H9 (cell line): ENCODE results near the gene OLFM4. TPM values are rescaled to one million over a fixed set of nuclear protein-coding genes. Genes with fewer than 3 reads are reported as not detected.

Experiments
- DNase-seq: peaks from one replicate; pipeline ENCODE4 v3.0.0-alpha.2; 2017
- H2AFZ ChIP-seq: one replicate; pipeline ENCODE4 v1.6.1; 2013; ENCODE audit warnings: mild to moderate bottlenecking, low read length, control low read depth, moderate library complexity
- H2AK5ac ChIP-seq: 2 replicates; pipeline ENCODE4 v1.6.1; 2013; ENCODE audit warnings: low read length, control low read depth, mixed read lengths; ENCODE audit not compliant: insufficient read length
- H2BK120ac ChIP-seq: one replicate; pipeline ENCODE4 v1.6.1; 2013; ENCODE audit warnings: low read depth, mild to moderate bottlenecking, low read length, control low read depth, inconsistent platforms; ENCODE audit not compliant: poor library complexity, severe bottlenecking
- H2BK12ac ChIP-seq: 2 replicates; pipeline ENCODE4 v1.6.1; 2013; ENCODE audit warnings: low read length, control low read depth, mixed read lengths, low read depth; ENCODE audit not compliant: insufficient read length
- H2BK15ac ChIP-seq: 2 replicates; pipeline ENCODE4 v1.6.1; 2013; ENCODE audit warnings: low read depth, low read length, control low read depth
- H2BK20ac ChIP-seq: one replicate; pipeline ENCODE4 v1.6.1; 2013; ENCODE audit warnings: low read depth, mild to moderate bottlenecking, low read length, control low read depth, inconsistent platforms; ENCODE audit not compliant: poor library complexity, severe bottlenecking
- H2BK5ac ChIP-seq: 2 replicates; pipeline ENCODE4 v1.6.1; 2013; ENCODE audit warnings: low read length, control low read depth, mixed read lengths; ENCODE audit not compliant: insufficient read length
- H3K14ac ChIP-seq: 2 replicates; pipeline ENCODE4 v1.6.1; 2013; ENCODE audit warnings: low read length, control low read depth; ENCODE audit not compliant: insufficient read depth
- H3K18ac ChIP-seq: 2 replicates; pipeline ENCODE4 v1.6.1; 2013; ENCODE audit warnings: low read depth, mild to moderate bottlenecking, mixed read lengths, low read length, control low read depth; ENCODE audit not compliant: insufficient read length
- H3K23ac ChIP-seq: 2 replicates; pipeline ENCODE4 v1.6.1; 2013; ENCODE audit warnings: low read length, control low read depth, mixed read lengths, low read depth; ENCODE audit not compliant: insufficient read length
- H3K23me2 ChIP-seq: 2 replicates; pipeline ENCODE4 v1.6.1; 2013; ENCODE audit warnings: low read depth, mild to moderate bottlenecking, mixed read lengths, low read length, control low read depth; ENCODE audit not compliant: insufficient read length, poor library complexity, severe bottlenecking
- H3K27ac ChIP-seq: 2 replicates; pipeline ENCODE4 v1.5.1; 2013; ENCODE audit warnings: low read length, control low read depth, mixed read lengths, low read depth; ENCODE audit not compliant: insufficient read length
- H3K27me3 ChIP-seq: 2 replicates; pipeline ENCODE4 v1.6.1; 2013; ENCODE audit warnings: low read length, control low read depth, inconsistent platforms; ENCODE audit not compliant: insufficient read depth
- H3K4ac ChIP-seq: 2 replicates; pipeline ENCODE4 v1.6.1; 2013; ENCODE audit warnings: low read depth, mild to moderate bottlenecking, control low read depth, inconsistent platforms, low read length, moderate library complexity
- H3K4me1 ChIP-seq: 2 replicates; pipeline ENCODE4 v1.6.1; 2013; ENCODE audit warnings: low read length, control low read depth, inconsistent platforms; ENCODE audit not compliant: insufficient read depth
- H3K4me2 ChIP-seq: 2 replicates; pipeline ENCODE4 v1.6.1; 2013; ENCODE audit warnings: low read length, control low read depth, mixed read lengths; ENCODE audit not compliant: insufficient read length, insufficient read depth
- H3K56ac ChIP-seq: 2 replicates; pipeline ENCODE4 v1.6.1; 2013; ENCODE audit warnings: low read depth, mild to moderate bottlenecking, mixed read lengths, low read length, control low read depth; ENCODE audit not compliant: insufficient read length
- H3K79me1 ChIP-seq: 2 replicates; pipeline ENCODE4 v1.6.1; 2013; ENCODE audit warnings: low read depth, mild to moderate bottlenecking, moderate library complexity, low read length, control low read depth, inconsistent platforms; ENCODE audit not compliant: insufficient read depth, poor library complexity, severe bottlenecking
- H3K79me2 ChIP-seq: 2 replicates; pipeline ENCODE4 v1.6.1; 2013; ENCODE audit warnings: low read length, control low read depth, inconsistent platforms; ENCODE audit not compliant: insufficient read depth
- H3K9ac ChIP-seq: 2 replicates; pipeline ENCODE4 v1.6.1; 2013; ENCODE audit warnings: low read length, control low read depth, mixed read lengths; ENCODE audit not compliant: insufficient read length; ENCODE audit errors: extremely low read depth
- H3K9me3 ChIP-seq: one replicate; pipeline ENCODE4 v1.6.1; 2013; ENCODE audit warnings: low read depth, low read length, inconsistent platforms; ENCODE audit not compliant: control insufficient read depth
- H3T11ph ChIP-seq: one replicate; pipeline ENCODE4 v1.6.1; 2013; ENCODE audit warnings: mild to moderate bottlenecking, low read length, control low read depth, inconsistent platforms
- H4K20me1 ChIP-seq: one replicate; pipeline ENCODE4 v1.6.1; 2013; ENCODE audit not compliant: control insufficient read depth, insufficient read length, insufficient read depth
- H4K5ac ChIP-seq: 2 replicates; pipeline ENCODE4 v1.6.1; 2013; ENCODE audit warnings: low read depth, mild to moderate bottlenecking, mixed read lengths, low read length, control low read depth; ENCODE audit not compliant: insufficient read length
- H4K8ac ChIP-seq: replicated peaks from 2 replicates; pipeline ENCODE4 v1.6.1; 2013; ENCODE audit warnings: low read length, control low read depth, mixed read lengths, low read depth; ENCODE audit not compliant: insufficient read length
- H4K91ac ChIP-seq: 2 replicates; pipeline ENCODE4 v1.6.1; 2013; ENCODE audit warnings: low read depth, mild to moderate bottlenecking, moderate library complexity, mixed read lengths, low read length, control low read depth; ENCODE audit not compliant: insufficient read length
- H3K27ac Mint-ChIP-seq, 3 experiments: 2 replicates in 2 of 3; 3 replicates in 1 of 3; pipeline ENCODE4 v1.8.0; 2020 to 2021; ENCODE audit warnings: mixed read lengths in 3 of 3, mild to moderate bottlenecking in 1 of 3, moderate library complexity in 1 of 3
- H3K27me3 Mint-ChIP-seq: 2 replicates; pipeline ENCODE4 v1.8.0; 2021; ENCODE audit warnings: low read depth, mild to moderate bottlenecking, moderate library complexity, mixed read lengths
- H3K36me3 Mint-ChIP-seq, 3 experiments: 2 replicates in 2 of 3; 3 replicates in 1 of 3; pipeline ENCODE4 v1.8.0; 2020 to 2021; ENCODE audit warnings: low read depth in 3 of 3, mixed read lengths in 3 of 3; ENCODE audit not compliant: insufficient read depth in 1 of 3
- H3K4me1 Mint-ChIP-seq, 2 experiments: 2 replicates each; pipeline ENCODE4 v1.8.0; 2020; ENCODE audit warnings: mixed read lengths in 2 of 2
- H3K4me3 Mint-ChIP-seq, 2 experiments: 2 replicates in 1 of 2; 3 replicates in 1 of 2; pipeline ENCODE4 v1.8.0; 2020 to 2021; ENCODE audit warnings: mild to moderate bottlenecking in 2 of 2, mixed read lengths in 2 of 2, moderate library complexity in 1 of 2
- H3K9me3 Mint-ChIP-seq, 2 experiments: 2 replicates in 1 of 2; 3 replicates in 1 of 2; pipeline ENCODE4 v1.8.0; 2020; ENCODE audit warnings: mild to moderate bottlenecking in 2 of 2, mixed read lengths in 2 of 2, moderate library complexity in 1 of 2
- WGBS: extraction: QIAGEN DNeasy Blood & Tissue Kit; methylation state at CpG from one replicate; pipeline ENCODE4 v1.1.7; 2013; ENCODE audit warnings: missing lambda C conversion rate, low lambda C conversion rate, mixed read lengths; ENCODE audit not compliant: insufficient read length; ENCODE audit errors: extremely low coverage; 5-methylcytosine and 5-hydroxymethylcytosine counted together
- total RNA-seq: library from RNA; stranded (reverse); gene quantifications from 2 replicates; pipeline ENCODE4 v1.2.1, GENCODE V29; 2021
- TF ChIP-seq, protein P1 (sequence below): fragments of 200-600 bp; sonication (generic); conservative IDR thresholded peaks from 3 replicates; pipeline ENCODE4 v1.8.0; 2021; ENCODE audit warnings: antibody characterized with exemption, mild to moderate bottlenecking

OLFM4 gene
- total RNA-seq, 1 experiment from 2014 or later, result not detected

GRCh38 chr13:53089951-53090350 lies 61.3 kb downstream of the OLFM4 start:
- Histone ChIP-seq H3K27me3 (no peaks in the 10 kb centered on the region), H3T11ph (no peak overlapping the region), H3K9me3 (no peaks in the 10 kb centered on the region), H3K18ac (no peak overlapping the region), H3K4me2 (no peak overlapping the region), H4K20me1 (no peaks in the 10 kb centered on the region), H3K4ac (no peak overlapping the region), H3K27ac (no peak overlapping the region), H3K79me2 (no peaks in the 10 kb centered on the region), H2AFZ (no peak overlapping the region), H2BK15ac (no peak overlapping the region), H3K9ac (no peak overlapping the region), H3K23me2 (no peaks in the 10 kb centered on the region), H2AK5ac (no peak overlapping the region), H2BK12ac (no peak overlapping the region), H3K23ac (no peak overlapping the region), H3K4me1 (no peaks in the 10 kb centered on the region), H2BK20ac (no peak overlapping the region), H3K79me1 (no peaks in the 10 kb centered on the region), H2BK120ac (no peak overlapping the region), H4K5ac (no peak overlapping the region), H3K56ac (no peak overlapping the region), H4K91ac (no peak overlapping the region), H2BK5ac (no peak overlapping the region), H3K14ac (no peak overlapping the region), H4K8ac (no peak overlapping the region)
- no peaks in the 10 kb centered on the region for H3K27me3 Mint-ChIP-seq
- no peak for DNase-seq
- peaks cover 7 to 8% of the 10 kb centered on the region in 2 experiments for H3K4me1 Mint-ChIP-seq
- H3K9me3 Mint-ChIP-seq, result peaks cover 5 to 10% of the 10 kb centered on the region in 2 experiments
- no peak overlapping the region for H3K4me3 Mint-ChIP-seq
- TF ChIP-seq, protein P1, sequence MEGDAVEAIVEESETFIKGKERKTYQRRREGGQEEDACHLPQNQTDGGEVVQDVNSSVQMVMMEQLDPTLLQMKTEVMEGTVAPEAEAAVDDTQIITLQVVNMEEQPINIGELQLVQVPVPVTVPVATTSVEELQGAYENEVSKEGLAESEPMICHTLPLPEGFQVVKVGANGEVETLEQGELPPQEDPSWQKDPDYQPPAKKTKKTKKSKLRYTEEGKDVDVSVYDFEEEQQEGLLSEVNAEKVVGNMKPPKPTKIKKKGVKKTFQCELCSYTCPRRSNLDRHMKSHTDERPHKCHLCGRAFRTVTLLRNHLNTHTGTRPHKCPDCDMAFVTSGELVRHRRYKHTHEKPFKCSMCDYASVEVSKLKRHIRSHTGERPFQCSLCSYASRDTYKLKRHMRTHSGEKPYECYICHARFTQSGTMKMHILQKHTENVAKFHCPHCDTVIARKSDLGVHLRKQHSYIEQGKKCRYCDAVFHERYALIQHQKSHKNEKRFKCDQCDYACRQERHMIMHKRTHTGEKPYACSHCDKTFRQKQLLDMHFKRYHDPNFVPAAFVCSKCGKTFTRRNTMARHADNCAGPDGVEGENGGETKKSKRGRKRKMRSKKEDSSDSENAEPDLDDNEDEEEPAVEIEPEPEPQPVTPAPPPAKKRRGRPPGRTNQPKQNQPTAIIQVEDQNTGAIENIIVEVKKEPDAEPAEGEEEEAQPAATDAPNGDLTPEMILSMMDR, result no peak
- WGBS, result no CpG with 5 or more reads among the region's 1 CpG
- H3K36me3 Mint-ChIP-seq, result peaks cover 0 to 11% (median 3%) of the 10 kb centered on the region in 3 experiments; a peak in 4 of 7 replicates
- H3K27ac Mint-ChIP-seq, result no peak overlapping the region
